Measurements from ENCODE around the gene SLC8A1. TPM values are rescaled to one million over a fixed set of nuclear protein-coding genes. Genes with fewer than 3 reads are reported as not detected.

Gene SLC8A1
- total and polyA plus RNA-seq, 2 of the 13 experiments (the other 11 are each of a cell fraction or from before 2014, with no cell fraction given), result not detected

DNA sequence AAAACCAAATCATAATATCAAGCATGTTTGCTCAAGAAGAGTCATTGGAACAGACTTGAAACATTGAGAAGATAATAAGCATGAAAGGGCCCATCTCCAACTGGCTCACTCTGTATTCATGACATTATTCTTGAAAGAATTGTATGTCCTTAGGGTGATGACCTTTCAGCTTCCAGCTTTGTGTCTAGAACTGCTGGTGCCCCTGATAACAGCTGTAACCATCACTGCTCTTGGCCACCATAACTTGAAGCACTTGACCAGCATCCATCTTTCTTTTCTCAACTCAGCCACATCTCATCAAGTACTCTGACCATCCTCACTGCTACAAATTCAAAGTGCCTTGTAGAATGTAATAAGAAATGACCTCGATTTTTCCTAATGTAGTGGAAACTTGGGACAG, 289.9 kb downstream of the SLC8A1 start:
- Histone ChIP-seq H3K27ac (ENCODE audit: extremely low read length, insufficient read depth, low read length) (no peak overlapping the region), H3K4me1 (ENCODE audit: insufficient read depth, low read length) (no peaks in the 10 kb centered on the region), H3K4me2 (ENCODE audit: low read depth, low read length) (no peak overlapping the region), H3K27me3 (ENCODE audit: control insufficient read depth in 1 of 2, insufficient read depth in 2 of 2, low read length in 2 of 2) (0 out of 5 replicates have a peak, but pooled peaks cover 0 to 3% of the 10 kb centered on the region in 2 experiments), H3K79me2 (ENCODE audit: insufficient read depth, low read length) (no peaks in the 10 kb centered on the region), H3K9ac (ENCODE audit: insufficient read depth, low read depth, low read length) (no peak overlapping the region), H3K9me3 (ENCODE audit: low read length) (no peaks in the 10 kb centered on the region), H2AFZ (ENCODE audit: low read length) (no peak overlapping the region), H3K4me3 (replicated peaks in 1 of 3; ENCODE audit: insufficient read depth in 1 of 3, low read depth in 2 of 3, low read length in 3 of 3) (no peak overlapping the region), H4K20me1 (ENCODE audit: insufficient read depth, low read length) (no peaks in the 10 kb centered on the region), H3K36me3 (replicated peaks in 1 of 2; ENCODE audit: control insufficient read depth in 1 of 2, insufficient read depth in 2 of 2, low read length in 2 of 2) (no peaks in the 10 kb centered on the region)
- ATAC-seq (no peak), FAIRE-seq (no peak), DNase-seq (ENCODE audit: low spot score) (no peak)
- no TSS peak for BruUV-seq (replicated peaks)
- intact Hi-C loops (cut with micrococcal nuclease; ENCODE audit: unreplicated experiment), result no loop called here
- POLR2A ChIA-PET, result no interaction called here
- in situ Hi-C loops (cut with HindIII; ENCODE audit: extremely low pct_ligation_motif_present, low pct_unique_long_range_greater_than_20kb), result no loop called here
- CTCF ChIA-PET (ENCODE audit: low intra/inter-chr PET ratio, low total read pairs), result no interaction called here
- WGBS (ENCODE audit: low lambda C conversion rate), result 0% methylated on average over 1 of the region's 1 CpG
- TF ChIP-seq ZBTB40 (IDR thresholded peaks at IDR 0.05) (no peak), ZBTB40 (CRISPR knock-in tag; IDR thresholded peaks at IDR 0.05) (no peak), ZNF879 (CRISPR knock-in tag; IDR thresholded peaks at IDR 0.05) (no peak), ZNF530 (CRISPR knock-in tag; IDR thresholded peaks at IDR 0.05; ENCODE audit: low read depth) (no peak), BRCA1 (CRISPR knock-in tag; IDR thresholded peaks at IDR 0.05) (no peak), KLF6 (CRISPR knock-in tag; IDR thresholded peaks at IDR 0.05) (no peak), HBP1 (CRISPR knock-in tag; IDR thresholded peaks at IDR 0.05; ENCODE audit: low read depth) (no peak), ATF5 (CRISPR knock-in tag; IDR thresholded peaks at IDR 0.05; ENCODE audit: low read depth) (no peak)
- TF ChIP-seq, protein P1, sequence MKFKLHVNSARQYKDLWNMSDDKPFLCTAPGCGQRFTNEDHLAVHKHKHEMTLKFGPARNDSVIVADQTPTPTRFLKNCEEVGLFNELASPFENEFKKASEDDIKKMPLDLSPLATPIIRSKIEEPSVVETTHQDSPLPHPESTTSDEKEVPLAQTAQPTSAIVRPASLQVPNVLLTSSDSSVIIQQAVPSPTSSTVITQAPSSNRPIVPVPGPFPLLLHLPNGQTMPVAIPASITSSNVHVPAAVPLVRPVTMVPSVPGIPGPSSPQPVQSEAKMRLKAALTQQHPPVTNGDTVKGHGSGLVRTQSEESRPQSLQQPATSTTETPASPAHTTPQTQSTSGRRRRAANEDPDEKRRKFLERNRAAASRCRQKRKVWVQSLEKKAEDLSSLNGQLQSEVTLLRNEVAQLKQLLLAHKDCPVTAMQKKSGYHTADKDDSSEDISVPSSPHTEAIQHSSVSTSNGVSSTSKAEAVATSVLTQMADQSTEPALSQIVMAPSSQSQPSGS (CRISPR knock-in tag; IDR thresholded peaks at IDR 0.05), result no peak
- TF ChIP-seq, protein P2, sequence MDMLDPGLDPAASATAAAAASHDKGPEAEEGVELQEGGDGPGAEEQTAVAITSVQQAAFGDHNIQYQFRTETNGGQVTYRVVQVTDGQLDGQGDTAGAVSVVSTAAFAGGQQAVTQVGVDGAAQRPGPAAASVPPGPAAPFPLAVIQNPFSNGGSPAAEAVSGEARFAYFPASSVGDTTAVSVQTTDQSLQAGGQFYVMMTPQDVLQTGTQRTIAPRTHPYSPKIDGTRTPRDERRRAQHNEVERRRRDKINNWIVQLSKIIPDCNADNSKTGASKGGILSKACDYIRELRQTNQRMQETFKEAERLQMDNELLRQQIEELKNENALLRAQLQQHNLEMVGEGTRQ (IDR thresholded peaks at IDR 0.05; ENCODE audit: low read depth, low read length), result no peak
- TF ChIP-seq, protein P2 (CRISPR knock-in tag; IDR thresholded peaks at IDR 0.05; ENCODE audit: borderline replicate concordance), result no peak
